Body of pancreas (tissue), 4 donors: ENCODE results near the gene CLCA2. TPM values are rescaled to one million over a fixed set of nuclear protein-coding genes. Genes with fewer than 3 reads are reported as not detected.

Experiments
- ATAC-seq: fragments of 150-250 bp; one replicate; pipeline ENCODE4 v1.9.1; 2016
- DNase-seq, 4 donors: peaks; one replicate each; pipeline ENCODE4 v3.0.0-alpha.2; 2019
- H3K27ac ChIP-seq, 4 donors: fragments of 200-600 bp; sonication (generic); 1 replicate in 3 of 4; 2 replicates in 1 of 4; pipeline versions ENCODE4 v1.5.1 to v1.6.1; 2016 to 2019; ENCODE audit warnings: mild to moderate bottlenecking in 1 of 4, mixed read lengths in 1 of 4, moderate library complexity in 1 of 4
- H3K27me3 ChIP-seq, 2 donors: fragments of 200-600 bp; sonication (generic); one replicate each; pipeline ENCODE4 v1.6.0; 2016; ENCODE audit warnings: mild to moderate bottlenecking in 1 of 2
- H3K36me3 ChIP-seq, 2 donors: fragments of 200-600 bp; sonication (generic); replicated peaks in 1 of 2; 2 replicates each; pipeline ENCODE4 v1.5.1; 2016; ENCODE audit warnings: low read depth in 2 of 2; ENCODE audit not compliant: insufficient read depth in 1 of 2
- H3K4me1 ChIP-seq: fragments of 200-600 bp; sonication (generic); one replicate; pipeline ENCODE4 v1.6.0; 2016
- H3K4me3 ChIP-seq, 2 donors: fragments of 200-600 bp; sonication (generic); 1 replicate in 1 of 2; 2 replicates in 1 of 2; pipeline ENCODE4 v1.5.1; 2016 to 2019
- H3K9me3 ChIP-seq, 3 donors: fragments of 200-600 bp; sonication (generic); 1 replicate in 2 of 3; 2 replicates in 1 of 3; pipeline ENCODE4 v1.5.1; 2016
- CTCF ChIP-seq, 7 experiments: fragments of 450-650 bp in 4 of 7; fragments of 200-600 bp in 3 of 7; sonication (generic) in 3 of 7; IDR thresholded peaks; one replicate each; pipeline ENCODE4 v1.5.1; 2016 to 2019; ENCODE audit warnings: antibody characterized with exemption in 7 of 7
- POLR2A ChIP-seq, 3 donors: fragments of 450-650 bp; IDR thresholded peaks; one replicate each; pipeline ENCODE4 v1.6.1; 2016; ENCODE audit warnings: antibody characterized with exemption in 3 of 3, mild to moderate bottlenecking in 2 of 3
- WGBS, 2 donors: methylation state at CpG; one replicate each; pipeline ENCODE4 v1.1.5; 2017; 5-methylcytosine and 5-hydroxymethylcytosine counted together
- intact Hi-C: fragments of 100-400 bp; cut with DNase I; formaldehyde crosslinking; loops from one replicate; pipeline ENCODE4 v1.15.1; 2023
- total RNA-seq, 2 donors: library from RNA; depleted of rRNA; stranded (reverse); fragments of >200 nt; gene quantifications; one replicate each; pipeline ENCODE4 v1.1.0, GENCODE V29; 2016

The CLCA2 gene
- total RNA-seq, 2 donors from 2014 or later, result not detected

- ATAC-seq (no peak), DNase-seq (peak in 2 of 4 donors; percentile 43 to 49)
- intact Hi-C loops, result loop anchor here (10.0 kb wide), 1 partner anchor 129 kb away; no protein-coding TSS in a partner anchor
- Histone ChIP-seq H3K4me1 (peaks cover 7% of the 10 kb centered on the region), H3K27me3 (no peaks in the 10 kb centered on the region), H3K9me3 (no peaks in the 10 kb centered on the region), H3K36me3 (no peaks in the 10 kb centered on the region), H3K4me3 (no peak overlapping the region), H3K27ac (peak overlapping the region in 1 of 4 donors; percentile 24)
- no peak for TF ChIP-seq CTCF (IDR thresholded peaks at IDR 0.05)
- TF ChIP-seq POLR2A (IDR thresholded peaks at IDR 0.05), result peak in 1 of 3 donors; percentile 7
- 47 to 48% methylated on average over 15 to 18 of the region's 18 CpGs for WGBS, 2 donors
Observed at GRCh38 chr1:86503406-86504136, 79.6 kb downstream of the CLCA2 start.

GRCh38 chr1:86504137-86504479, 80.1 kb downstream of the CLCA2 start:
- Histone ChIP-seq H3K36me3 (no peaks in the 10 kb centered on the region), H3K4me1 (peaks cover 7% of the 10 kb centered on the region), H3K27me3 (no peaks in the 10 kb centered on the region), H3K27ac (no peak overlapping the region), H3K9me3 (no peaks in the 10 kb centered on the region), H3K4me3 (no peak overlapping the region)
- intact Hi-C loops, result loop anchor here (10.0 kb wide), 1 partner anchor 129 kb away; no protein-coding TSS in a partner anchor
- WGBS, 2 donors, result 59 to 74% methylated on average over 9 of the region's 9 CpGs
- ATAC-seq, result no peak
- no peak for DNase-seq
- TF ChIP-seq POLR2A (IDR thresholded peaks at IDR 0.05) (no peak), CTCF (IDR thresholded peaks at IDR 0.05) (no peak)

GRCh38 chr1:86504895-86505563, 81.1 kb downstream of the CLCA2 start:
- WGBS, 2 donors, result 56 to 59% methylated on average over 9 of the region's 9 CpGs
- Histone ChIP-seq H3K27ac (no peak overlapping the region), H3K9me3 (no peaks in the 10 kb centered on the region), H3K27me3 (no peaks in the 10 kb centered on the region), H3K4me3 (no peak overlapping the region), H3K36me3 (no peaks in the 10 kb centered on the region), H3K4me1 (peaks cover 7% of the 10 kb centered on the region)
- DNase-seq (peak in 1 of 4 donors; percentile 26), ATAC-seq (no peak)
- TF ChIP-seq POLR2A (IDR thresholded peaks at IDR 0.05), result no peak
- no peak for TF ChIP-seq CTCF (IDR thresholded peaks at IDR 0.05)
- intact Hi-C loops, result loop anchor here (10.0 kb wide), 1 partner anchor 130 kb away; no protein-coding TSS in a partner anchor

GRCh38 chr1:86505564-86505902, 81.6 kb downstream of the CLCA2 start:
- peaks cover 7% of the 10 kb centered on the region for H3K4me1 ChIP-seq
- DNase-seq (no peak), ATAC-seq (no peak)
- no peaks in the 10 kb centered on the region for H3K9me3 ChIP-seq
- intact Hi-C loops, result loop anchor here (10.0 kb wide), 1 partner anchor 131 kb away; no protein-coding TSS in a partner anchor
- no peaks in the 10 kb centered on the region for H3K27me3 ChIP-seq
- H3K4me3 ChIP-seq, result no peak overlapping the region
- H3K27ac ChIP-seq, result no peak overlapping the region
- TF ChIP-seq CTCF (IDR thresholded peaks at IDR 0.05) (no peak), POLR2A (IDR thresholded peaks at IDR 0.05) (no peak)
- 27 to 38% methylated on average over 4 of the region's 4 CpGs for WGBS, 2 donors
- no peaks in the 10 kb centered on the region for H3K36me3 ChIP-seq

Other genes with a start within 250 kb of the CLCA2 start
- gene ODF2L, start 27.8 kb upstream of the CLCA2 start, total RNA-seq, result 10 to 100 TPM; 22.3 to 34.3 TPM
- not detected for gene CLCA1, start 44.8 kb downstream of the CLCA2 start, total RNA-seq
- not detected for gene CLCA4, start 122.9 kb downstream of the CLCA2 start, total RNA-seq